K562 (cell line): Measurements from ENCODE around the gene WDHD1. TPM values are rescaled to one million over a fixed set of nuclear protein-coding genes. Genes with fewer than 3 reads are reported as not detected.

Experiments used
- ATAC-seq: fragments of 200-7000 bp; cut with Tn5 transposase; 3 replicates; pipeline ENCODE4 v1.9.1; 2020; ENCODE audit warnings: moderate library complexity
- BruUV-seq: library from RNA; stranded (reverse); fragments of 400-500 nt; replicated peaks from 2 replicates; lab custom pipeline; 2021; lab: Mats Ljungman, UMichigan
- CTCF ChIA-PET: fragments of 300-600 bp; formaldehyde crosslinking; extraction: SDS; loops from one replicate; lab custom pipeline; 2021; ENCODE audit warnings: low intra/inter-chr PET ratio; lab: Yijun Ruan, JAX
- POLR2A ChIA-PET: fragments of 300-600, 350-650 bp; sonication (Branson Sonifier 250); formaldehyde crosslinking; extraction: SDS; loops from one replicate; lab custom pipeline; 2021; ENCODE audit warnings: antibody characterized with exemption, inconsistent platforms; lab: Yijun Ruan, JAX
- DNase-seq, 4 experiments: peaks; one replicate each; pipeline versions ENCODE4 v3.0.0 to v3.0.0-alpha.2; 2011 to 2018; ENCODE audit warnings: low spot score in 3 of 4, mixed read lengths in 3 of 4; ENCODE audit errors: extremely low read depth in 1 of 4
- FAIRE-seq: peaks from 2 replicates; lab custom pipeline; 2011; peaks lifted over from hg19 to GRCh38; lab: Jason Lieb, UNC
- H2AFZ ChIP-seq: 2 replicates; pipeline ENCODE4 v1.6.0; 2011; ENCODE audit warnings: low read depth, low read length, control low read depth, inconsistent platforms
- H3K27ac ChIP-seq: fragments of 200-600 bp; 3 replicates; pipeline ENCODE4 v1.8.0; 2011; ENCODE audit warnings: low read depth, mild to moderate bottlenecking, control low read depth, inconsistent platforms, low read length, moderate library complexity, mixed read lengths; ENCODE audit errors: extremely low read depth
- H3K27me3 ChIP-seq, 2 experiments: fragments of 300-600 bp in 1 of 2; 2 replicates in 1 of 2; 3 replicates in 1 of 2; pipeline versions ENCODE4 v1.6.0 to v1.8.0; 2011; ENCODE audit warnings: inconsistent platforms in 2 of 2, low read length in 2 of 2, mild to moderate bottlenecking in 1 of 2, mixed read lengths in 1 of 2, moderate library complexity in 1 of 2; ENCODE audit not compliant: control insufficient read depth in 2 of 2, insufficient read depth in 2 of 2
- H3K36me3 ChIP-seq: fragments of 300-600 bp; 3 replicates; pipeline ENCODE4 v1.8.0; 2011; ENCODE audit warnings: mild to moderate bottlenecking, low read length, inconsistent platforms; ENCODE audit not compliant: control insufficient read depth, insufficient read depth
- H3K4me1 ChIP-seq, 2 experiments: fragments of 200-600 bp in 1 of 2; replicated peaks in 1 of 2; 2 replicates in 1 of 2; 3 replicates in 1 of 2; pipeline versions ENCODE4 v1.5.1 to v1.8.0; 2011; ENCODE audit warnings: inconsistent platforms in 2 of 2, low read length in 2 of 2, mild to moderate bottlenecking in 1 of 2, mixed read lengths in 1 of 2, moderate library complexity in 1 of 2; ENCODE audit not compliant: control insufficient read depth in 2 of 2, insufficient read depth in 2 of 2
- H3K4me2 ChIP-seq: 2 replicates; pipeline ENCODE4 v1.6.1; 2011; ENCODE audit warnings: low read length, control low read depth, inconsistent platforms, mixed read lengths; ENCODE audit not compliant: insufficient read depth
- H3K4me3 ChIP-seq: fragments of 200-600 bp; sonication (generic), shearing (Covaris generic); 2 replicates; pipeline ENCODE4 v1.5.1; 2016; ENCODE audit warnings: control low read depth, inconsistent platforms
- H3K79me2 ChIP-seq: fragments of 200-600 bp; 3 replicates; pipeline ENCODE4 v1.8.0; 2011; ENCODE audit warnings: low read length, inconsistent platforms; ENCODE audit not compliant: control insufficient read depth, insufficient read depth
- H3K9ac ChIP-seq, 2 experiments: 2 replicates each; pipeline versions ENCODE4 v1.6.0 to v1.6.1; 2011; ENCODE audit warnings: low read depth in 2 of 2, low read length in 2 of 2, control low read depth in 1 of 2, inconsistent platforms in 1 of 2, mild to moderate bottlenecking in 1 of 2, mixed read lengths in 1 of 2; ENCODE audit not compliant: insufficient read depth in 1 of 2
- H3K9me1 ChIP-seq: one replicate; pipeline ENCODE4 v1.6.0; 2011; ENCODE audit warnings: inconsistent platforms, mild to moderate bottlenecking, low read length, moderate library complexity; ENCODE audit not compliant: control insufficient read depth, insufficient read depth
- H3K9me3 ChIP-seq: replicated peaks from 2 replicates; pipeline ENCODE4 v1.5.1; 2011; ENCODE audit warnings: low read depth, low read length, inconsistent platforms; ENCODE audit not compliant: control insufficient read depth, insufficient read depth
- H4K20me1 ChIP-seq: replicated peaks from 2 replicates; pipeline ENCODE4 v1.6.1; 2011; ENCODE audit warnings: low read length, inconsistent platforms, mixed read lengths; ENCODE audit not compliant: control insufficient read depth, insufficient read depth
- ADNP ChIP-seq: fragments of 200-800 bp; sonication (Bioruptor generic); IDR thresholded peaks from 2 replicates; pipeline ENCODE4 v1.6.1; 2016; ENCODE audit warnings: missing genetic modification characterization, missing compliant biosample characterization
- EP400 ChIP-seq: fragments of 450-650 bp; IDR thresholded peaks from 2 replicates; pipeline ENCODE4 v1.6.1; 2017; ENCODE audit warnings: antibody characterized with exemption, mild to moderate bottlenecking, moderate library complexity
- ESRRA ChIP-seq: fragments of 450-650 bp; IDR thresholded peaks from 2 replicates; pipeline ENCODE4 v1.6.1; 2014; ENCODE audit warnings: low read depth, mild to moderate bottlenecking, moderate library complexity, borderline replicate concordance
- HDAC1 ChIP-seq, 2 experiments: fragments of 450-650 bp; IDR thresholded peaks; 2 replicates each; pipeline ENCODE4 v1.6.1; 2016 to 2017; ENCODE audit warnings: inconsistent platforms in 1 of 2, mild to moderate bottlenecking in 1 of 2, moderate library complexity in 1 of 2
- PCBP2 ChIP-seq: fragments of 200-400 bp; formaldehyde crosslinking; IDR thresholded peaks from 2 replicates; pipeline ENCODE4 v1.6.1; 2018; ENCODE audit warnings: low read length, low read depth, mild to moderate bottlenecking, moderate library complexity; ENCODE audit not compliant: poor library complexity, severe bottlenecking
- PHF8 ChIP-seq: fragments of 200-600 bp; sonication (generic); IDR thresholded peaks from 2 replicates; pipeline ENCODE4 v1.6.1; 2012; ENCODE audit warnings: mixed run types, mild to moderate bottlenecking, inconsistent platforms, low read length, moderate library complexity, borderline replicate concordance
- PRPF4 ChIP-seq: fragments of 200-400 bp; formaldehyde crosslinking; IDR thresholded peaks from one replicate; pipeline ENCODE4 v1.6.1; 2017; ENCODE audit warnings: low read length, low read depth, mild to moderate bottlenecking; ENCODE audit not compliant: insufficient read depth, poor library complexity, severe bottlenecking
- SRSF3 ChIP-seq: fragments of 200-400 bp; formaldehyde crosslinking; IDR thresholded peaks from 2 replicates; pipeline ENCODE4 v1.6.1; 2016; ENCODE audit warnings: mild to moderate bottlenecking, low read length, moderate library complexity; ENCODE audit not compliant: insufficient read depth
- TGIF2 ChIP-seq: sonication (generic); formaldehyde crosslinking; IDR thresholded peaks from 2 replicates; pipeline ENCODE4 v1.8.1; 2022; ENCODE audit warnings: mild to moderate bottlenecking, missing genetic modification reagents, moderate library complexity
- ZNF134 ChIP-seq: fragments of 250-450 bp; sonication (Bioruptor Pico); conservative IDR thresholded peaks from 2 replicates; pipeline ENCODE4 v1.4.0; 2020
- ZNF24 ChIP-seq: fragments of 450-650 bp; IDR thresholded peaks from 2 replicates; pipeline ENCODE4 v1.6.1; 2016
- ZNF79 ChIP-seq: fragments of 250-450 bp; sonication (Bioruptor Pico); IDR thresholded peaks from 2 replicates; pipeline ENCODE4 v1.4.0; 2020; ENCODE audit warnings: low read depth, mild to moderate bottlenecking, moderate library complexity
- WGBS: fragments of 100-300 bp; shearing (Covaris generic); methylation state at CpG from one replicate; pipeline ENCODE4 v1.1.6; 2016; ENCODE audit warnings: low coverage, mixed read lengths; ENCODE audit not compliant: insufficient coverage; ENCODE audit errors: missing lambda C conversion rate; 5-methylcytosine and 5-hydroxymethylcytosine counted together
- in situ Hi-C: fragments of 300-500 bp; cut with MboI; formaldehyde crosslinking; loops from 4 replicates; pipeline ENCODE4 v1.15.0; 2018; ENCODE audit warnings: inconsistent platforms, mixed read lengths
- intact Hi-C: fragments of 100-400 bp; cut with micrococcal nuclease; formaldehyde crosslinking; loops from 2 replicates; pipeline ENCODE4 v1.14.2; 2022
- polyA plus RNA-seq, 8 experiments: library from polyadenylated mRNA; depleted of rRNA in 4 of 8; stranded (reverse) in 5 of 8; unstranded in 3 of 8; fragments of >200 nt; fragmentation: Nextera tagmentation in 2 of 8; fragmentation: Illumina TruSeq in 1 of 8; extraction: Ambion mirVana in 2 of 8; extraction: Trizol in 1 of 8; gene quantifications; 2 replicates each; pipeline versions ENCODE4 v1.2.1 to v1.2.3, GENCODE V29; 2011 to 2014; ENCODE audit warnings: inconsistent platforms in 1 of 8, missing spikeins in 1 of 8
- total RNA-seq, 7 experiments: library from RNA; depleted of rRNA in 6 of 7; stranded (reverse); fragments of >200 nt in 6 of 7; fragmentation: Illumina TruSeq in 2 of 7; extraction: Trizol in 2 of 7; gene quantifications; 2 replicates each; pipeline versions ENCODE4 v1.2.1 to v1.2.3, GENCODE V29; 2011 to 2021; ENCODE audit warnings: low replicate concordance in 1 of 7
- TF ChIP-seq, protein P1 (sequence below): sonication (generic); IDR thresholded peaks from 2 replicates; pipeline ENCODE4 v1.6.1; 2016
- TF ChIP-seq, protein P2 (sequence below): IDR thresholded peaks from 2 replicates; pipeline ENCODE4 v1.6.1; 2011; ENCODE audit not compliant: insufficient read length; ENCODE audit errors: extremely low read depth

WDHD1 gene
- total and polyA plus RNA-seq, 9 of the 15 experiments (the other 6 are each of a cell fraction or from before 2014, with no cell fraction given), result 11.7 to 39.1 (median 30.0) TPM

DNA sequence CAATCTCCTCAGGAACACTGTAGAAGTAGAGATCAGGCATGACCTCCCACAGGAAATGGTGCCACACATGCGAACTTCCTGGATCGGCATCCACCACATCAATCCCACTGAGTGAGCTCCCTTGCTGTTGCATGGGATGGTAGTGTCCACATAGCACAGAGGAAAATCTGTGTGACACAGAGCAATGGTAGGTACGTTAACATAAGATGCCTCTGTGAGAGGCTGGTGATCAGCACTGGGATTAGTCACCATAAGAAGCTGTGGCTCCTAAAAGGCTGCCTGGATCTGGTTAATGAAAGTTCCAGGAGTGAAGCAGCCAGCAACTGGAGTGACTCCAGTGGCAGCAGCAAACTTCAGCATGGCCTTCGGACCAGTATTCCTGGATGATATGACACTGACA, 21.8 kb downstream of the WDHD1 start:
- Histone ChIP-seq H3K79me2 (no peaks in the 10 kb centered on the region), H3K4me3 (no peak overlapping the region), H3K9me3 (no peaks in the 10 kb centered on the region), H2AFZ (no peak overlapping the region), H3K4me1 (no peaks in the 10 kb centered on the region), H3K9ac (no peak overlapping the region), H3K9me1 (no peaks in the 10 kb centered on the region), H3K27ac (no peak overlapping the region), H4K20me1 (no peaks in the 10 kb centered on the region), H3K27me3 (no peaks in the 10 kb centered on the region), H3K36me3 (peaks cover 69% of the 10 kb centered on the region), H3K4me2 (no peak overlapping the region)
- FAIRE-seq (no peak), ATAC-seq (no peak), DNase-seq (no peak)
- in situ Hi-C loops, result no loop called here
- ChIA-PET POLR2A (interaction anchor here (0.5 to 1.4 kb wide), 6 partner anchors 9 to 59 kb away, joined by 3 to 4 read pairs (median 3); partner anchors contain the start of genes MAPK1IP1L and WDHD1), CTCF (no interaction called here)
- no TSS peak for BruUV-seq
- 95% methylated on average over 4 of the region's 4 CpGs for WGBS
- intact Hi-C loops, result no loop called here
- TF ChIP-seq ESRRA (no peak), HDAC1 (IDR thresholded peaks at IDR 0.05) (no peak), ZNF79 (CRISPR knock-in tag) (no peak), PHF8 (no peak), PRPF4 (no peak), SRSF3 (no peak), ZNF134 (CRISPR knock-in tag) (no peak), PCBP2 (no peak), EP400 (no peak), ADNP (no peak), TGIF2 (CRISPR knock-in tag) (no peak), ZNF24 (no peak)
- TF ChIP-seq, protein P1, sequence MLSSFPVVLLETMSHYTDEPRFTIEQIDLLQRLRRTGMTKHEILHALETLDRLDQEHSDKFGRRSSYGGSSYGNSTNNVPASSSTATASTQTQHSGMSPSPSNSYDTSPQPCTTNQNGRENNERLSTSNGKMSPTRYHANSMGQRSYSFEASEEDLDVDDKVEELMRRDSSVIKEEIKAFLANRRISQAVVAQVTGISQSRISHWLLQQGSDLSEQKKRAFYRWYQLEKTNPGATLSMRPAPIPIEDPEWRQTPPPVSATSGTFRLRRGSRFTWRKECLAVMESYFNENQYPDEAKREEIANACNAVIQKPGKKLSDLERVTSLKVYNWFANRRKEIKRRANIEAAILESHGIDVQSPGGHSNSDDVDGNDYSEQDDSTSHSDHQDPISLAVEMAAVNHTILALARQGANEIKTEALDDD, result no peak
- TF ChIP-seq, protein P2, sequence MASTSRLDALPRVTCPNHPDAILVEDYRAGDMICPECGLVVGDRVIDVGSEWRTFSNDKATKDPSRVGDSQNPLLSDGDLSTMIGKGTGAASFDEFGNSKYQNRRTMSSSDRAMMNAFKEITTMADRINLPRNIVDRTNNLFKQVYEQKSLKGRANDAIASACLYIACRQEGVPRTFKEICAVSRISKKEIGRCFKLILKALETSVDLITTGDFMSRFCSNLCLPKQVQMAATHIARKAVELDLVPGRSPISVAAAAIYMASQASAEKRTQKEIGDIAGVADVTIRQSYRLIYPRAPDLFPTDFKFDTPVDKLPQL, result no peak
